Smooth muscle cell (in vitro differentiated cells): Measurements from ENCODE around the gene SMCO3. TPM values are rescaled to one million over a fixed set of nuclear protein-coding genes. Genes with fewer than 3 reads are reported as not detected.

Experiments
- DNase-seq: peaks from one replicate; lab custom pipeline; 2025; ENCODE audit not compliant: unreplicated experiment; lab: John Stamatoyannopoulos, UW
- H2AFZ ChIP-seq: fragments of 200-600 bp; sonication (generic); 2 replicates; pipeline ENCODE4 v1.6.0; 2016; ENCODE audit warnings: antibody characterized with exemption, low read depth, mild to moderate bottlenecking
- H3F3A ChIP-seq: fragments of 200-600 bp; sonication (generic); 2 replicates; pipeline ENCODE4 v1.6.0; 2017; ENCODE audit warnings: antibody characterized with exemption, low read depth
- H3K27ac ChIP-seq: fragments of 200-600 bp; sonication (generic); 2 replicates; pipeline ENCODE4 v1.5.1; 2016; ENCODE audit warnings: low read depth, mild to moderate bottlenecking
- H3K27me3 ChIP-seq: fragments of 200-600 bp; sonication (generic); 2 replicates; pipeline ENCODE4 v1.6.1; 2016; ENCODE audit warnings: low read depth, mild to moderate bottlenecking
- H3K36me3 ChIP-seq: fragments of 200-600 bp; sonication (generic); 2 replicates; pipeline ENCODE4 v1.5.1; 2016; ENCODE audit warnings: low read depth
- H3K4me1 ChIP-seq: fragments of 200-600 bp; sonication (generic); 2 replicates; pipeline ENCODE4 v1.5.1; 2016; ENCODE audit warnings: low read depth
- H3K4me2 ChIP-seq: fragments of 200-600 bp; sonication (generic); 2 replicates; pipeline ENCODE4 v1.6.0; 2016; ENCODE audit warnings: mild to moderate bottlenecking
- H3K4me3 ChIP-seq: fragments of 200-600 bp; sonication (generic); 2 replicates; pipeline ENCODE4 v1.5.1; 2016; ENCODE audit warnings: mild to moderate bottlenecking
- H3K79me2 ChIP-seq: fragments of 200-600 bp; sonication (generic); 2 replicates; pipeline ENCODE4 v1.6.0; 2016; ENCODE audit warnings: low read depth, mild to moderate bottlenecking
- H3K9ac ChIP-seq: fragments of 200-600 bp; sonication (generic); 2 replicates; pipeline ENCODE4 v1.6.0; 2016; ENCODE audit warnings: low read depth
- H3K9me3 ChIP-seq: fragments of 200-600 bp; sonication (generic); replicated peaks from 2 replicates; pipeline ENCODE4 v1.5.1; 2016; ENCODE audit warnings: low read depth
- H4K20me1 ChIP-seq: fragments of 200-600 bp; sonication (generic); 2 replicates; pipeline ENCODE4 v1.6.0; 2016; ENCODE audit warnings: low read depth
- WGBS: methylation state at CpG from one replicate; pipeline ENCODE4 v1.1.7; 2016; ENCODE audit warnings: low lambda C conversion rate; 5-methylcytosine and 5-hydroxymethylcytosine counted together
- polyA plus RNA-seq: library from polyadenylated mRNA; unstranded; fragments of >200 nt; fragmentation: Nextera tagmentation; extraction: Ambion mirVana; gene quantifications from 2 replicates; pipeline ENCODE4 v1.2.1, GENCODE V29; 2016
- total RNA-seq: library from RNA; depleted of rRNA; stranded (reverse); fragments of >200 nt; gene quantifications from 2 replicates; pipeline ENCODE4 v1.2.3, GENCODE V29; 2014
- TF ChIP-seq, protein P1 (sequence below): fragments of 200-600 bp; sonication (generic); IDR thresholded peaks from 2 replicates; pipeline ENCODE4 v1.5.1; 2017; ENCODE audit warnings: borderline replicate concordance, mild to moderate bottlenecking, antibody characterized with exemption; ENCODE audit not compliant: insufficient read depth, poor library complexity, severe bottlenecking

Gene SMCO3
- total and polyA plus RNA-seq, 2 experiments from 2014 or later: 0.22 to 0.93 TPM

- H3K36me3 ChIP-seq: no peaks in the 10 kb centered on the region
- TF ChIP-seq, protein P1, sequence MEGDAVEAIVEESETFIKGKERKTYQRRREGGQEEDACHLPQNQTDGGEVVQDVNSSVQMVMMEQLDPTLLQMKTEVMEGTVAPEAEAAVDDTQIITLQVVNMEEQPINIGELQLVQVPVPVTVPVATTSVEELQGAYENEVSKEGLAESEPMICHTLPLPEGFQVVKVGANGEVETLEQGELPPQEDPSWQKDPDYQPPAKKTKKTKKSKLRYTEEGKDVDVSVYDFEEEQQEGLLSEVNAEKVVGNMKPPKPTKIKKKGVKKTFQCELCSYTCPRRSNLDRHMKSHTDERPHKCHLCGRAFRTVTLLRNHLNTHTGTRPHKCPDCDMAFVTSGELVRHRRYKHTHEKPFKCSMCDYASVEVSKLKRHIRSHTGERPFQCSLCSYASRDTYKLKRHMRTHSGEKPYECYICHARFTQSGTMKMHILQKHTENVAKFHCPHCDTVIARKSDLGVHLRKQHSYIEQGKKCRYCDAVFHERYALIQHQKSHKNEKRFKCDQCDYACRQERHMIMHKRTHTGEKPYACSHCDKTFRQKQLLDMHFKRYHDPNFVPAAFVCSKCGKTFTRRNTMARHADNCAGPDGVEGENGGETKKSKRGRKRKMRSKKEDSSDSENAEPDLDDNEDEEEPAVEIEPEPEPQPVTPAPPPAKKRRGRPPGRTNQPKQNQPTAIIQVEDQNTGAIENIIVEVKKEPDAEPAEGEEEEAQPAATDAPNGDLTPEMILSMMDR: no peak
These were observed 12.5 kb upstream of the SMCO3 start for GRCh38 chr12:14826491-14826890.

DNA sequence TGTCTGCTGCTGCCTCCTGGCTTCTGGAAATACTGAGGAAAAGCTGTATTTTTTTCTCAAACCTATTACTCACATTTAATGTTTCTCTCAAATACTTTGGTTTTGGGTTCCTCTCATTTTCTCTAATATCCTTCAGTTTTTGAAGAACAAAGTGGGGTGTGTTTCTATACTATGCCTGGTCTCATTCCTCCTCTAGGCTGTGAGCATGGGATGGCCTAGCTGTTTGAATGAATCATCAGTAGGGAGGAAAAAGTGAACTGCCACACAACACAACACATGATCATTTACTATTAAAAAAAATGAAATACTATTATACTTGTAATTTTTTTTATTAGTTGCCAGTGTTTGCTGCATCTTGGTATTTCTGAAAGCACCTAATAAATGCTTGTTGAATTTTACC lies 11.3 kb upstream of the SMCO3 start:
- DNase-seq: no peak
- H3K4me3 ChIP-seq: no peak overlapping the region
- H3K27ac ChIP-seq: peak overlapping the region; percentile 92
- peak overlapping the region; percentile 81 for H2AFZ ChIP-seq
- TF ChIP-seq, protein P1: no peak
- H3K27me3 ChIP-seq: no peaks in the 10 kb centered on the region
- peak overlapping the region; percentile 35 for H3K4me2 ChIP-seq
- H3K9ac ChIP-seq: peak overlapping the region; percentile 55
- H3K79me2 ChIP-seq: peaks cover 7% of the 10 kb centered on the region
- peaks cover 14% of the 10 kb centered on the region for H3K4me1 ChIP-seq
- no peaks in the 10 kb centered on the region for H3K36me3 ChIP-seq
- H3K9me3 ChIP-seq: no peaks in the 10 kb centered on the region
- peaks cover 19% of the 10 kb centered on the region for H3F3A ChIP-seq
- H4K20me1 ChIP-seq: no peaks in the 10 kb centered on the region

More at GRCh38 chr12:14826491-14826890, 12.5 kb upstream of the SMCO3 start:
- H3K4me1 ChIP-seq: peaks cover 14% of the 10 kb centered on the region
- peak overlapping the region; percentile 55 for H3K9ac ChIP-seq
- H3K9me3 ChIP-seq: no peaks in the 10 kb centered on the region
- H3K27me3 ChIP-seq: no peaks in the 10 kb centered on the region
- peak overlapping the region; percentile 92 for H3K27ac ChIP-seq
- peak overlapping the region; percentile 81 for H2AFZ ChIP-seq
- peaks cover 3% of the 10 kb centered on the region for H3K79me2 ChIP-seq
- H3F3A ChIP-seq: peaks cover 19% of the 10 kb centered on the region
- H4K20me1 ChIP-seq: no peaks in the 10 kb centered on the region
- WGBS: 92% methylated on average over 5 of the region's 5 CpGs
- no peak for DNase-seq
- H3K4me3 ChIP-seq: no peak overlapping the region
- peak overlapping the region; percentile 35 for H3K4me2 ChIP-seq

DNA sequence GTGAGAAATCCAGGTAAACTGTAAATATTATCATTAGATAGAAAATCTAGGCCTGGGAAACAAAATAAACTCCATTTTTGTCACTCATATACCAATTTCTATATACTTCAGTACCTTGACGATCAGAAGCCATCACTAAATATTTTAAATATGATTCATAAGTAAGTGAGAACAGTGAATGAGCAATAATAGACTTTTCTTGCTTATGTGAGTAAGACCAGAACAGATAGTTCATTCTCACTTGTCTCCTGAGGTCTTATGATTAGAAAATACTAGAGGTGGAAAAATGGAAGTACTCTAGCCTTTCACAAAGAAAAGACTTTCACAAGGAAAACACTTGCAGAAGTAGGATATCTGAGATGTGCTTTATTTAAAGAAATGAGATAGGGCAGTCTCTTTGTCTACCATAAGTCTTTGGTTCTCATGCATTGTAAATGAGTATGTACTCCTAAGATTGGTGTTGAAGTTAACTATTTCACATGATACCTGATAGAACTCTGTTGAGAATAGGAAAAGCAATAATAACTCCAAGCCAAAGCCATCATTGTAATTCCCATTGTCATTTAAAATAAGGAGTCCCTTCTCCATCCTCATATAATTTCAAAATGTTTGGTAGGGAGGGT lies 10.1 kb upstream of the SMCO3 start:
- TF ChIP-seq, protein P1: no peak
- H3K27ac ChIP-seq: peak overlapping the region; percentile 92
- no peak overlapping the region for H3K4me3 ChIP-seq
- H3K9me3 ChIP-seq: no peaks in the 10 kb centered on the region
- no peaks in the 10 kb centered on the region for H3K27me3 ChIP-seq
- H3K4me2 ChIP-seq: no peak overlapping the region
- no peaks in the 10 kb centered on the region for H4K20me1 ChIP-seq
- H3K4me1 ChIP-seq: peaks cover 14% of the 10 kb centered on the region
- no peak for DNase-seq
- WGBS: 48% methylated on average over 1 of the region's 1 CpG
- no peaks in the 10 kb centered on the region for H3K36me3 ChIP-seq
- peak overlapping the region; percentile 30 for H3K9ac ChIP-seq
- H2AFZ ChIP-seq: no peak overlapping the region
- peaks cover 19% of the 10 kb centered on the region for H3F3A ChIP-seq
- peaks cover 7% of the 10 kb centered on the region for H3K79me2 ChIP-seq

GRCh38 chr12:14811486-14811885 lies 2.5 kb downstream of the SMCO3 start:
- 99% methylated on average over 2 of the region's 2 CpGs for WGBS

More at GRCh38 chr12:14811486-14811885, 2.5 kb downstream of the SMCO3 start:
- Histone ChIP-seq H3K9ac (no peak overlapping the region), H3K4me3 (no peak overlapping the region), H2AFZ (no peak overlapping the region), H3K9me3 (no peaks in the 10 kb centered on the region), H3K79me2 (peaks cover 2% of the 10 kb centered on the region), H4K20me1 (no peaks in the 10 kb centered on the region), H3K27ac (no peak overlapping the region), H3F3A (no peaks in the 10 kb centered on the region), H3K4me2 (no peak overlapping the region), H3K4me1 (no peaks in the 10 kb centered on the region), H3K36me3 (no peaks in the 10 kb centered on the region), H3K27me3 (no peaks in the 10 kb centered on the region)
- no peak for DNase-seq
- TF ChIP-seq, protein P1: no peak
